Panc1 (cell line): ENCODE data around the gene FBXO31. TPM values are rescaled to one million over a fixed set of nuclear protein-coding genes. Genes with fewer than 3 reads are reported as not detected.

Source experiments
- ATAC-seq: fragments of 200-7000 bp; cut with Tn5 transposase; 2 replicates; pipeline ENCODE4 v1.9.1; 2020; ENCODE audit warnings: mild to moderate bottlenecking, moderate library complexity
- BruUV-seq: library from RNA; stranded (reverse); fragments of 400-500 nt; replicated peaks from 2 replicates; lab custom pipeline; 2021; lab: Mats Ljungman, UMichigan
- CTCF ChIA-PET: fragments of 300-600 bp; sonication (Branson Sonifier 250); formaldehyde crosslinking; loops from one replicate; lab custom pipeline; 2022; ENCODE audit warnings: antibody characterized with exemption; lab: Charles Lee
- POLR2A ChIA-PET: fragments of 300-600 bp; sonication (Branson Sonifier 250); formaldehyde crosslinking; loops from one replicate; lab custom pipeline; 2022; ENCODE audit warnings: antibody characterized with exemption; lab: Charles Lee
- DNase-seq: peaks from one replicate; pipeline ENCODE4 v3.0.0-alpha.2; 2010; ENCODE audit warnings: low read depth, low spot score
- H3K27ac ChIP-seq: 2 replicates; pipeline ENCODE4 v1.5.1; 2011; ENCODE audit warnings: mild to moderate bottlenecking, low read length, inconsistent platforms
- H3K27me3 ChIP-seq: fragments of 200-500 bp; sonication (Bioruptor generic); 2 replicates; pipeline ENCODE4 v1.6.0; 2014; ENCODE audit warnings: low read length, inconsistent platforms; ENCODE audit not compliant: control insufficient read depth, insufficient read depth
- H3K36me3 ChIP-seq: fragments of 200-500 bp; sonication (Bioruptor generic); 2 replicates; pipeline ENCODE4 v1.5.1; 2014; ENCODE audit warnings: inconsistent platforms, mild to moderate bottlenecking, low read length, moderate library complexity; ENCODE audit not compliant: control insufficient read depth, insufficient read depth
- H3K4me1 ChIP-seq: 2 replicates; pipeline ENCODE4 v1.5.1; 2011; ENCODE audit warnings: inconsistent platforms, mild to moderate bottlenecking, low read length, moderate library complexity; ENCODE audit not compliant: control insufficient read depth, insufficient read depth
- H3K4me3 ChIP-seq, 2 experiments: 2 replicates each; pipeline ENCODE4 v1.5.1; 2011 to 2012; ENCODE audit warnings: low read depth in 2 of 2, low read length in 2 of 2, mild to moderate bottlenecking in 2 of 2, inconsistent platforms in 1 of 2, moderate library complexity in 1 of 2
- H3K9me3 ChIP-seq: fragments of 200-500 bp; sonication (Bioruptor generic); 2 replicates; pipeline ENCODE4 v1.5.1; 2014; ENCODE audit warnings: low read depth, mild to moderate bottlenecking, inconsistent platforms, low read length, moderate library complexity; ENCODE audit not compliant: control insufficient read depth, insufficient read depth
- CTCF ChIP-seq: fragments of 450-650 bp; IDR thresholded peaks from 2 replicates; pipeline ENCODE4 v1.5.1; 2017; ENCODE audit warnings: mild to moderate bottlenecking
- POLR2AphosphoS5 ChIP-seq: IDR thresholded peaks from 2 replicates; pipeline ENCODE4 v1.6.1; 2012; ENCODE audit warnings: mild to moderate bottlenecking, low read depth, low read length, moderate library complexity
- REST ChIP-seq, 2 experiments: IDR thresholded peaks; 2 replicates each; pipeline ENCODE4 v1.6.1; 2011 to 2012; ENCODE audit warnings: low read depth in 2 of 2, control low read depth in 1 of 2, low read length in 1 of 2, mild to moderate bottlenecking in 1 of 2, moderate library complexity in 1 of 2; ENCODE audit not compliant: insufficient read depth in 1 of 2
- SIN3A ChIP-seq: IDR thresholded peaks from 2 replicates; pipeline ENCODE4 v1.6.1; 2012; ENCODE audit warnings: low read depth, mild to moderate bottlenecking, low read length, moderate library complexity, borderline replicate concordance; ENCODE audit not compliant: insufficient read depth
- TCF7L2 ChIP-seq: IDR thresholded peaks from 2 replicates; pipeline ENCODE4 v1.6.1; 2011; ENCODE audit warnings: mild to moderate bottlenecking, low read depth, low read length, inconsistent platforms
- in situ Hi-C: cut with HindIII; loops from 2 replicates; pipeline ENCODE4 v1.10.0; 2016; ENCODE audit warnings: low sequenced_read_pairs, low pct_unique_long_range_greater_than_20kb
- intact Hi-C: fragments of 100-400 bp; cut with micrococcal nuclease; formaldehyde crosslinking; loops from one replicate; pipeline ENCODE4 v1.10.0; 2022; ENCODE audit not compliant: unreplicated experiment
- total RNA-seq: library from RNA; stranded (reverse); gene quantifications from one replicate; pipeline ENCODE4 v1.2.1, GENCODE V29; 2021; ENCODE audit not compliant: unreplicated experiment

The FBXO31 gene
- total RNA-seq, 1 experiment from 2014 or later = 22.4 TPM

GRCh38 chr16:87368029-87368770 is 15.4 kb downstream of the FBXO31 start:
- TF ChIP-seq SIN3A (no peak), POLR2AphosphoS5 (no peak), REST (IDR thresholded peaks at IDR 0.05; ENCODE audit: insufficient read depth in 1 of 2, low read depth in 2 of 2, low read length in 1 of 2) (no peak), TCF7L2 (no peak), CTCF (no peak)
- in situ Hi-C loops = no loop called here
- no peak overlapping the region for H3K27ac ChIP-seq
- no peaks in the 10 kb centered on the region for H3K4me1 ChIP-seq
- ATAC-seq (no peak), DNase-seq (no peak)
- no peaks in the 10 kb centered on the region for H3K9me3 ChIP-seq
- ChIA-PET CTCF (no interaction called here), POLR2A (no interaction called here)
- TSS peak; percentile 56 for BruUV-seq
- H3K36me3 ChIP-seq = no peaks in the 10 kb centered on the region
- intact Hi-C loops = no loop called here
- H3K27me3 ChIP-seq = no peaks in the 10 kb centered on the region
- H3K4me3 ChIP-seq = no peak overlapping the region

- H3K36me3 ChIP-seq = no peaks in the 10 kb centered on the region
- TF ChIP-seq CTCF (no peak), POLR2AphosphoS5 (no peak)
- intact Hi-C loops = no loop called here
- no peak overlapping the region for H3K27ac ChIP-seq
- in situ Hi-C loops = no loop called here
- no TSS peak for BruUV-seq
- ChIA-PET POLR2A (interaction anchor here (0.6 kb wide), 1 partner anchor 103 kb away, joined by 3 read pairs; no protein-coding TSS in a partner anchor), CTCF (no interaction called here)
- H3K4me3 ChIP-seq = no peak overlapping the region
- no peaks in the 10 kb centered on the region for H3K4me1 ChIP-seq
- no peaks in the 10 kb centered on the region for H3K9me3 ChIP-seq
- no peaks in the 10 kb centered on the region for H3K27me3 ChIP-seq
- DNase-seq = no peak
- no peak for ATAC-seq
These were observed 16.0 kb downstream of the FBXO31 start for GRCh38 chr16:87367529-87367928.
